B cell (primary cell): ENCODE measurements around the gene MRPL14. TPM values are rescaled to one million over a fixed set of nuclear protein-coding genes. Genes with fewer than 3 reads are reported as not detected.

Source experiments
- ATAC-seq: fragments of 200-7000 bp; cut with Tn5 transposase; one replicate; pipeline ENCODE4 v1.10.0; 2021; ENCODE audit warnings: low read depth, mild to moderate bottlenecking, moderate number of reproducible peaks, moderate library complexity
- CTCF ChIA-PET: fragments of 350-600 bp; sonication (Branson Sonifier 250); formaldehyde crosslinking; loops from one replicate; lab custom pipeline; 2021; ENCODE audit warnings: antibody characterized with exemption, inconsistent platforms; lab: Charles Lee
- POLR2A ChIA-PET: fragments of 350-600 bp; sonication (Branson Sonifier 250); formaldehyde crosslinking; loops from one replicate; lab custom pipeline; 2021; ENCODE audit warnings: antibody characterized with exemption; lab: Charles Lee
- DNase-seq: peaks from one replicate; pipeline ENCODE4 v3.0.0; 2013
- H2AFZ ChIP-seq: 2 replicates; pipeline ENCODE4 v1.6.1; 2012; ENCODE audit warnings: mild to moderate bottlenecking, low read depth, low read length; ENCODE audit not compliant: insufficient read depth, poor library complexity, severe bottlenecking
- H3K27ac ChIP-seq, 2 donors: 1 replicate in 1 of 2; 2 replicates in 1 of 2; pipeline ENCODE4 v1.5.1; 2012 to 2013; ENCODE audit warnings: low read length in 2 of 2, mild to moderate bottlenecking in 2 of 2, moderate library complexity in 1 of 2
- H3K27me3 ChIP-seq, 4 experiments: fragments of 200-600 bp in 1 of 4; sonication (generic) in 1 of 4; replicated peaks in 1 of 4; 1 replicate in 2 of 4; 2 replicates in 2 of 4; pipeline versions ENCODE4 v1.6.1 to v1.7.0; 2013 to 2016; ENCODE audit warnings: low read length in 3 of 4, mild to moderate bottlenecking in 2 of 4, mixed read lengths in 1 of 4, moderate library complexity in 1 of 4; ENCODE audit not compliant: insufficient read depth in 4 of 4, control insufficient read depth in 3 of 4; ENCODE audit errors: control extremely low read depth in 1 of 4
- H3K36me3 ChIP-seq, 2 experiments: replicated peaks in 1 of 2; 1 replicate in 1 of 2; 2 replicates in 1 of 2; pipeline versions ENCODE4 v1.6.1 to v1.7.1; 2013; ENCODE audit warnings: low read length in 1 of 2; ENCODE audit not compliant: insufficient read depth in 2 of 2, control insufficient read depth in 1 of 2; ENCODE audit errors: control extremely low read depth in 1 of 2, extremely low read depth in 1 of 2
- H3K4me1 ChIP-seq, 2 donors: fragments of 200-600 bp in 1 of 2; sonication (generic) in 1 of 2; 1 replicate in 1 of 2; 2 replicates in 1 of 2; pipeline versions ENCODE4 v1.5.1 to v1.6.1; 2013 to 2017; ENCODE audit warnings: low read length in 2 of 2; ENCODE audit not compliant: control insufficient read depth in 2 of 2, insufficient read depth in 2 of 2
- H3K4me2 ChIP-seq: replicated peaks from 2 replicates; pipeline ENCODE3; 2012; ENCODE audit warnings: mild to moderate bottlenecking, low read depth, low read length; ENCODE audit not compliant: poor library complexity, severe bottlenecking
- H3K4me3 ChIP-seq, 5 experiments: fragments of 200-600 bp in 1 of 5; sonication (generic) in 1 of 5; 1 replicate in 3 of 5; 2 replicates in 2 of 5; pipeline versions ENCODE4 v1.5.1 to v1.7.0; 2011 to 2016; ENCODE audit warnings: low read length in 4 of 5, mild to moderate bottlenecking in 4 of 5, low read depth in 2 of 5, control low read depth in 1 of 5, moderate library complexity in 1 of 5; ENCODE audit not compliant: insufficient read depth in 1 of 5; ENCODE audit errors: control extremely low read depth in 1 of 5, extremely low read depth in 1 of 5
- H3K79me2 ChIP-seq: fragments of 200-600 bp; sonication (generic); one replicate; pipeline ENCODE4 v1.6.0; 2016; ENCODE audit warnings: low read length; ENCODE audit not compliant: control insufficient read depth, insufficient read depth
- H3K9ac ChIP-seq: fragments of 200-600 bp; sonication (generic); 2 replicates; pipeline ENCODE4 v1.6.1; 2017; ENCODE audit warnings: mild to moderate bottlenecking, low read length, moderate library complexity
- H3K9me3 ChIP-seq, 3 donors: one replicate each; pipeline versions ENCODE4 v1.6.1 to v1.7.1; 2013; ENCODE audit warnings: low read length in 2 of 3; ENCODE audit not compliant: control insufficient read depth in 2 of 3, insufficient read depth in 1 of 3; ENCODE audit errors: control extremely low read depth in 1 of 3
- H4K20me1 ChIP-seq: 2 replicates; pipeline ENCODE4 v1.6.0; 2012; ENCODE audit warnings: mild to moderate bottlenecking, low read length; ENCODE audit not compliant: insufficient read depth, control insufficient read depth, poor library complexity, severe bottlenecking
- H3K27ac Mint-ChIP-seq: one replicate; pipeline ENCODE4 v1.8.0; 2021; ENCODE audit warnings: mixed read lengths
- H3K27me3 Mint-ChIP-seq: one replicate; pipeline ENCODE4 v1.8.0; 2021; ENCODE audit warnings: mixed read lengths
- H3K4me1 Mint-ChIP-seq: one replicate; pipeline ENCODE4 v1.8.0; 2021; ENCODE audit warnings: mixed read lengths
- H3K4me3 Mint-ChIP-seq: one replicate; pipeline ENCODE4 v1.8.0; 2021; ENCODE audit warnings: mixed read lengths
- H3K9me3 Mint-ChIP-seq: one replicate; pipeline ENCODE4 v1.8.0; 2022; ENCODE audit warnings: mixed read lengths; ENCODE audit not compliant: insufficient read depth
- EZH2 ChIP-seq: IDR thresholded peaks from 2 replicates; pipeline ENCODE4 v1.6.1; 2012; ENCODE audit warnings: borderline replicate concordance, low read depth, mild to moderate bottlenecking, moderate library complexity, low read length; ENCODE audit not compliant: insufficient read depth, poor library complexity, severe bottlenecking
- WGBS: methylation state at CpG from one replicate; pipeline ENCODE4 v1.1.5; 2013; ENCODE audit warnings: missing lambda C conversion rate; ENCODE audit not compliant: insufficient coverage; 5-methylcytosine and 5-hydroxymethylcytosine counted together
- intact Hi-C: fragments of 100-400 bp; cut with micrococcal nuclease; formaldehyde crosslinking; loops from one replicate; pipeline ENCODE4 v1.10.0; 2022
- polyA plus RNA-seq: library from polyadenylated mRNA; depleted of rRNA; stranded (reverse); fragments of >200 nt; gene quantifications from 2 replicates; pipeline ENCODE4 v1.2.3, GENCODE V29; 2012
- total RNA-seq, 2 donors: library from RNA; stranded (reverse); fragments of 120-200 nt in 1 of 2; gene quantifications; 1 replicate in 1 of 2; 2 replicates in 1 of 2; pipeline versions ENCODE4 v1.2.3 to v1.2.4, GENCODE V29; 2013 to 2022
- TF ChIP-seq, protein P1 (sequence below): fragments of 200-600 bp; IDR thresholded peaks from one replicate; pipeline ENCODE4 v1.8.0; 2022; ENCODE audit warnings: antibody characterized with exemption, mild to moderate bottlenecking

MRPL14 gene
- total and polyA plus RNA-seq, 2 donors (not counting 1 experiment from before 2014, with no cell fraction given), result 16.7 to 23.5 TPM

DNA sequence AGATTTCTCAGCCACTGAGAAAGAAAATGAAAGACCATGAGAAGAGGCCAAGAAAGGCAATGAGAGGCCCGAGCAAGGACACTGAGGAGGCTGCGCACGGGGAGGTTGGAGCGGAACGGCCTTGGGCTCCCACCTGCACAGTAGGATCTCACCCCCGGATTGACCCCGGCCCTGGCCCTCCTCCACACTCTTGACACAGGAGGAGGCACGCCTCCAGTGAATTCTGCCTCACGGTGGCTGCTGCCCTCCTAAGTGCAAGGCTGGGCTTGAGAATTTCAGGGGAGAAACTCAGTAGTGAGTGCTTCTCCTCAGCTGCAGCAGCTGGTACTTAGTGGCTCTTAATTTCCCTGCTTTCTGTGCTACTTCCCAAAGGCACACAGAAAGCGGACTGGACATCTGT, 18.0 kb downstream of the MRPL14 start:
- H3K9ac ChIP-seq, result no peak overlapping the region
- no peak overlapping the region for H3K4me3 ChIP-seq
- no peak for DNase-seq
- H3K27ac ChIP-seq, result no peak overlapping the region
- no peaks in the 10 kb centered on the region for H3K27me3 ChIP-seq
- no peaks in the 10 kb centered on the region for H3K27me3 Mint-ChIP-seq
- no peak for TF ChIP-seq EZH2
- TF ChIP-seq, protein P1, sequence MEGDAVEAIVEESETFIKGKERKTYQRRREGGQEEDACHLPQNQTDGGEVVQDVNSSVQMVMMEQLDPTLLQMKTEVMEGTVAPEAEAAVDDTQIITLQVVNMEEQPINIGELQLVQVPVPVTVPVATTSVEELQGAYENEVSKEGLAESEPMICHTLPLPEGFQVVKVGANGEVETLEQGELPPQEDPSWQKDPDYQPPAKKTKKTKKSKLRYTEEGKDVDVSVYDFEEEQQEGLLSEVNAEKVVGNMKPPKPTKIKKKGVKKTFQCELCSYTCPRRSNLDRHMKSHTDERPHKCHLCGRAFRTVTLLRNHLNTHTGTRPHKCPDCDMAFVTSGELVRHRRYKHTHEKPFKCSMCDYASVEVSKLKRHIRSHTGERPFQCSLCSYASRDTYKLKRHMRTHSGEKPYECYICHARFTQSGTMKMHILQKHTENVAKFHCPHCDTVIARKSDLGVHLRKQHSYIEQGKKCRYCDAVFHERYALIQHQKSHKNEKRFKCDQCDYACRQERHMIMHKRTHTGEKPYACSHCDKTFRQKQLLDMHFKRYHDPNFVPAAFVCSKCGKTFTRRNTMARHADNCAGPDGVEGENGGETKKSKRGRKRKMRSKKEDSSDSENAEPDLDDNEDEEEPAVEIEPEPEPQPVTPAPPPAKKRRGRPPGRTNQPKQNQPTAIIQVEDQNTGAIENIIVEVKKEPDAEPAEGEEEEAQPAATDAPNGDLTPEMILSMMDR, result no peak
- peaks cover 9% of the 10 kb centered on the region for H3K79me2 ChIP-seq
- 99% methylated on average over 10 of the region's 10 CpGs for WGBS
- H3K9me3 ChIP-seq, result no peaks in the 10 kb centered on the region
- peaks cover 8% of the 10 kb centered on the region for H4K20me1 ChIP-seq
- H3K4me1 ChIP-seq, result no peaks in the 10 kb centered on the region
- ChIA-PET POLR2A (no interaction called here), CTCF (no interaction called here)
- no peak overlapping the region for H2AFZ ChIP-seq
- no peaks in the 10 kb centered on the region for H3K9me3 Mint-ChIP-seq
- no peak overlapping the region for H3K4me2 ChIP-seq
- no peak overlapping the region for H3K27ac Mint-ChIP-seq
- H3K4me3 Mint-ChIP-seq, result no peak overlapping the region
- H3K4me1 Mint-ChIP-seq, result peaks cover 2% of the 10 kb centered on the region
- intact Hi-C loops, result no loop called here
- H3K36me3 ChIP-seq, result peaks cover 2 to 54% of the 10 kb centered on the region in 2 experiments
- ATAC-seq, result no peak

DNA sequence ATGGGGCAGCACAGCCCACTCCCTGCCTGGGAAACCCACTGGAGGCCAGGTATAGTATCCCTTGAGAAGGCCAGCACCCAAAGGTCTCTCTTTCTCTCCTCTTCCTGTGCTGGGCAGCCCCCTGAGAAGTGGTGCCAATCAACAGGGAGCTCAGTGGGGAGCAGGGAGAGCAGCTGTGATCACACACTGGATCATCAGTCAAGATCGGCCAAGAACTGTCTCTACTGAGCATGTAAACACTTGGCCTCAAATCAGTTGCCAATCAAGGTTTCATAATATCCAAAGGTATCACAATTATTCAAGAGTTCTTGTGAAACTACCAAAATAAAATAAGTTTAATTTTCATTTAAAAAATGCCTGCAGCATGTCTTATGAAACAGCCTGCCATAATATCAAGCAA, 18.8 kb downstream of the MRPL14 start:
- WGBS, result 100% methylated on average over 1 of the region's 1 CpG
- Histone ChIP-seq H3K4me2 (no peak overlapping the region), H4K20me1 (peaks cover 4% of the 10 kb centered on the region), H3K9ac (no peak overlapping the region), H3K27ac (no peak overlapping the region), H3K36me3 (peaks cover 2 to 48% of the 10 kb centered on the region in 2 experiments), H3K4me1 (no peaks in the 10 kb centered on the region), H3K9me3 (no peaks in the 10 kb centered on the region), H3K4me3 (no peak overlapping the region), H2AFZ (no peak overlapping the region), H3K79me2 (peaks cover 9% of the 10 kb centered on the region), H3K27me3 (no peaks in the 10 kb centered on the region)
- no peak overlapping the region for H3K4me3 Mint-ChIP-seq
- no peak for TF ChIP-seq EZH2
- TF ChIP-seq, protein P1, result no peak
- H3K9me3 Mint-ChIP-seq, result no peaks in the 10 kb centered on the region
- H3K27me3 Mint-ChIP-seq, result no peaks in the 10 kb centered on the region
- CTCF ChIA-PET, result interaction anchor here (1.2 to 1.3 kb wide), 2 partner anchors 10 to 12 kb away, joined by 3 to 5 read pairs; no protein-coding TSS in a partner anchor
- POLR2A ChIA-PET, result no interaction called here
- peaks cover 2% of the 10 kb centered on the region for H3K4me1 Mint-ChIP-seq
- no peak overlapping the region for H3K27ac Mint-ChIP-seq
- intact Hi-C loops, result no loop called here
- ATAC-seq (no peak), DNase-seq (no peak)
